NCI-H1436 treated with DMSO at 0.1 percent for 48 hours (cell line): ENCODE measurements around the gene LCE1C.

ENCODE experiments used
- DNase-seq: peaks from one replicate; lab custom pipeline; 2025; lab: John Stamatoyannopoulos, UW

LCE1C gene

GRCh38 chr1:152759453-152760173 lies 46.8 kb downstream of the LCE1C start:
- no peak for DNase-seq

- DNase-seq: no peak
Measured at GRCh38 chr1:152758636-152759035, 47.8 kb downstream of the LCE1C start.

DNA sequence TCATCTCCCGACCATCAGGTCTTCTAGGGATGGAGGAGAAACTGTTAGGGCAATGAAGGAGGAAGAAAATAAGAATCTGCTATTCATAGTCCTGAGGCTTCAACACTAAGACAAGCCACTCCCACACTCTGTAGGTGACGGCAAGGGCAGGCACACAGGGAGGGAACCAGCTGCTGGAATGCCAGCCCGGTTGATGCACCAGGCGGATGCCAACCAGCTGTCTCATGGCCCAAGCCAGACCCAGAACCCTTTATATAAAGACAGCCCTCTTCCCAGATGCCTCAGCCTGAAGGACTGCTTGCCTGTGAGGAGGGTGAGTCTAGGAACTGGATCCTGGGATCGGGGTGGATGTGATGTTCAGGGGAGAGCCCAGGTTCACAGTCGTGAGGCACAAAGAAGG lies 48.7 kb downstream of the LCE1C start, which contains the start of gene KPRP:
TSS of gene KPRP (plus strand) at position 279 of the 400 bp plus-strand sequence. CDS start 1,564 bp downstream, outside the sequence.
- DNase-seq: no peak

- DNase-seq: no peak
Measured at GRCh38 chr1:152756872-152757271, 49.6 kb downstream of the LCE1C start.
